ENCODE measurements around the gene TMEM94.
"Not testable (repeated sequence)": the region's sequence is repeated elsewhere in the genome, so short reads cannot be mapped to it uniquely, and the experiment has no call there.

The TMEM94 gene

GRCh38 chr17:75477490-75477862 is 21.0 kb downstream of the TMEM94 start:
- DNase-seq, result not testable (repeated sequence)

DNA sequence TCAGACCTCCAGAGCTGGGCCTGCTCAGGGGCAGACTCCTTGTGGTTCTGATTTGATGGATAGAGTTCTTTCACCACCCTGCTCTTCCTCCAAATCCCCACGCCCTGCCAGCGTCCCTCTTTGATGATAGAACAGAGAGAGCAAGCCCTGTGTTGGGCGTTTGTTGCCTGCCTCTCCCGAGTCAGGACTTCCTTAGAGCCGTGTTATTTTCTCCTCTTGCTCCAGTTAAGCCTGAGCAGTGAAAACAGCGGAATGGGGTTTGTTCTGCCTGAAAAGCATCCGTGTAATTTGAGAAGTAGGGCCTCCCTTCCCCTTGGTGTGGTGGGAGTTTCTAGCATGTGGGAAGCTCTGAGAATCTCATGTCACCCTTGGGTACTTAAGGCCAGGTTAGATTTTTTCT is 22.1 kb downstream of the TMEM94 start:
- DNase-seq, result no peak

GRCh38 chr17:75480281-75480680 is 23.8 kb downstream of the TMEM94 start:
- DNase-seq, result no peak

- DNase-seq, result no peak
Observed at GRCh38 chr17:75481194-75482068, 25.0 kb downstream of the TMEM94 start.

DNA sequence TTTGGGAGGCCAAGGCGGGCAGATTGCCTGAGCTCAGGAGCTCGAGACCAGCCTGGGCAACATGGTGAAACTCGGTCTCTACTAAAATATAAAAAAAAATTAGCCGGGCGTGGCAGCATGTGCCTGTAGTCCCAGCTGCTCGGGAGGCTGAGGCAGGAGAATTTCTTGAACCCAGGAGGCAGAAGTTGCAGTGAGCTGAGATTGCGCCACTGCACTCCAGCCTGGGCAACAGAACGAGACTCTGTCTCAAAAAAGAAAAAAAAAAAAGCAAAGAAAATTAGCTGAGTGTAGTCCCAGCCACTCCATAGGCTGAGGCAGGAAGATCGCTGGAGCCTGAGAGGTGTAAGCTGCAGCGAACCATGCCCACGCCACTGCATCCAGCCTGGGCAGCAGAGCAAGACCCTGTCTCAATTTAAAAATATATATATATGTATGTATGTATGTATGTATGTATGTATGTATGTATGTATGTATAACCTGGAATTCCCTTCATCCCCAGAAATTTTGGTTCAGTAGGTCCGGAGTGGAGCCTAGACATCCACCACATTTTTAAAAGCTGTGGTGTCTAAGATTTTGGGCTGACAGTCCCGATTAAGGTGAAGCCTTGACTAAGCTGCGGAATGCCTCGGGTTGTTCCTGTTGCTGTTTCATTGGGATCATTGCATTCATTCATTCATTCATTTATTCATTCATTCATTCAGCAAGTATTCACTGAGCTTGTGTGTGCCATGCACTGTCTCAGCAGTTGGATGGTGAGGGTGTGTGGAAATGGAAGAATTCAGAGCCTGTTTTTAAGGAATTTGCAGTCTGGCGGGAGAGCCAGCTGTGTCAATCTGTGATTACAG is 25.9 kb downstream of the TMEM94 start:
- DNase-seq, result no peak

GRCh38 chr17:75485688-75486087 is 29.3 kb downstream of the TMEM94 start:
- no peak for DNase-seq

DNA sequence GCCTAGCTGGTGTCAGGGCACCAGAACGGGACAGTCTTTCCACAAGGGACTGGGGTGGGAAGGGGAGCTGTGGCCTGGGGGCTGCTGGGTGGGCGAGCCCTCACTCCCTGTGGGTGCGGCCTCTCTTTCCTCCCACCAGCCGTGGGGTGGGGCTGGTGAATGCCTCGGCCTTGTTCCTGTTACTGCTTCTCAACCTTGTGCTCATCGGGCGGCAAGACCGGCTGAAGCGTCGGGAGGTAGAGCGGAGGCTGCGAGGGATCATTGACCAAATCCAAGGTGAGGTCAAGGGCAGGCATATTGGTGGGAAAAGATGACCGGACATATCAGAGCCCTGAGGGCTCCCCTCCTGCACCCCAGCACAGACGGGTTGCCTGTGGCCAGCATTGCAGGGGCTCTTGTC is 29.7 kb downstream of the TMEM94 start:
- DNase-seq, result no peak

DNA sequence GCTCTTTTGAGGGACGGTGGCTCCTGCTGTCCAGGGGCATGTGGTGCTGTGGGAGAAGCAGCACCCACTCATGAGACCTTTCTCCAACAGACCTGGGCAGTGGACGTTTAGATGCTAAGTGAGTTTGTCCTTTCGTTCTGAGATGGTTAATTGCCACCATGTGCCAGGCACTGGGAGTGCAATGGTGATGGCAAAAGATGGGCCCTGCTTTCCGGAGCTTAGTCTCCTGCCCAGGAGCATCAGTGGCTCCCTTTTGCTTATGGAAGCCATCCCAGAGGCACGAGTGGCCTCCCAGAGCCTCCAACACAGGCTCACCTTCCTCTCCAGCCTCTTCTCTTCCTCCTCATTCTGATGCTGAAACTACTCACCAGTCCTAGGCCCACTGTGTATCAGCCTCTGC is 30.5 kb downstream of the TMEM94 start:
- DNase-seq, result no peak

GRCh38 chr17:75487351-75488070 is 31.1 kb downstream of the TMEM94 start:
- peak; percentile 38 for DNase-seq

DNA sequence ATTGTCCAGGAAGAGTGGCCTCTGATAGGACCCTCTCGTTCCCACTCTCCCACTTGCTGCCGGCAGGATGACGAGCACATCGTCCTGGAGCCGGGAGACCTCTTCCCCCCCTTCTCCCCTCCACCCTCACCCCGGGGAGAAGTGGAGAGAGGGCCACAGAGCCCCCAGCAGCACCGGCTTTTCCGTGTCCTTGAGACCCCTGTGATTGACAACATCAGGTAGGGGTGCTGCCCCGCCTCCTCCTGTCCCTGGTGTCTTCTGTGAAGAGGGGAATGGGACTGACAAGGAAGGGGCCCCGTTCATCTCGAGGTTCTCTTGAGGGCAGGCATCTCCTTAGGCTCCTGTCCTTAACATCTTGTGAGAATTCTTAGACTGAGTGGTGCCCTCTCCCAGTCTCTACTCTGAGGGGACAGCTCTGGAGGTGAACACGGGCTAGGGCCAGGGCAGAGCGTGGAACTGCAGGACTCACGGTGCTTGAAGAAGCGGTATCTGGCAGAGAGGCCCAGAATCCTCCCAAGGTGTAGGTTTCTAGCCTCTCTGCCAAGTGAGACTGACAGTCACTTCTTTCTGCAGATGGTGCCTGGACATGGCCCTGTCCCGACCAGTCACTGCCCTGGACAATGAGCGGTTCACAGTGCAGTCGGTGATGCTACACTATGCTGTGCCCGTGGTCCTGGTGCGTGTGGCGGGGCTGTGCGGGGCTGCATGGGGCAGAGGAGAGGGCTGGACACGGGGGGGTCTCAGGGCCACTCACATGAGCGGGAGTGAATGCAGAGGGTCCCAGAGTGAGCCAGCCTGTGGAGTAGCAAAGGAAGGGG is 32.5 kb downstream of the TMEM94 start:
- no peak for DNase-seq

DNA sequence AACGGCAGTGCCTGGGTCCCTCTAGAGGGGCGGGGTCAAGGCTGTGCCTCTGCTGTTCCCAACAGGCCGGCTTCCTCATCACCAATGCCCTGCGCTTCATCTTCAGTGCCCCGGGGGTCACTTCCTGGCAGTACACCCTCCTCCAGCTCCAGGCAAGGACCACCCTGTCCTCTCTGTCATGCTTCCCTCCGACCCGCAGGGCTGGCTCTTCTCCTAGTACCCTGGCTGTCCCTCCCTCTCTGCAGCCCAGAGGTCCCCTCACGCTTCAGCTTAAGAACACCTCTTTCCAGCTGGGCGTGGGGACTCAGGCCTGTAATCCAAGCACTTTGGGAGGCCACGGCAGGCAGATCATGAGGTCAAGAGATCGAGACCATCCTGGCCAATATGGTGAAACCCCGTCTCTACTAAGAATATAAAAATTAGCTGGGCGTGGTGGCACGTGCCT is 33.1 kb downstream of the TMEM94 start:
- no peak for DNase-seq

DNA sequence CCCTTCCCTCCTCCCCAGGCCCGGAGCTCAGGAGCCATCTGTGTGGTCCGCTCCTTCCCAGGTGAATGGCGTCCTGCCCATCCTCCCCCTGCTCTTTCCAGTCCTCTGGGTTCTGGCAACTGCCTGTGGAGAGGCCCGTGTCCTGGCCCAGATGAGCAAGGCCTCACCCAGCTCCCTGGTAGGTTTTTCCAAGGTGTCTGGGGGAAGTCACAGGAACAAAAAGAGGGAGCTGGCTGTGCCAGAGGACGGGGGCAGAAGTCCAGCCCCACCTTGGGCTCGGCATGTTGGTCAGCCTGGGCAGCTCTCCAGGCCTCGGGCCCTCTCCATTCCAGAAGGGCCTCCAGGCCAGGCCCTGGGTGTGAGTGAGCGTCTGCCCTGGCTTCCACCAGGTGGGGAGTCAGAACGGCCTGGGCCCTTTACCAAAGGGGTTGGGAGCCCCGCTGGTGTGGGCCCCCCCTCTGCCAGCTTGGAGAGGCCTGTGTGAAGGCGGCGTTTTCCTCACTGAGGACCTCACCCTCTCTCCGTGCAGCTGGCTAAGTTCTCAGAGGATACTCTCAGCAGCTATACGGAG is 33.8 kb downstream of the TMEM94 start:
- no peak for DNase-seq

DNA sequence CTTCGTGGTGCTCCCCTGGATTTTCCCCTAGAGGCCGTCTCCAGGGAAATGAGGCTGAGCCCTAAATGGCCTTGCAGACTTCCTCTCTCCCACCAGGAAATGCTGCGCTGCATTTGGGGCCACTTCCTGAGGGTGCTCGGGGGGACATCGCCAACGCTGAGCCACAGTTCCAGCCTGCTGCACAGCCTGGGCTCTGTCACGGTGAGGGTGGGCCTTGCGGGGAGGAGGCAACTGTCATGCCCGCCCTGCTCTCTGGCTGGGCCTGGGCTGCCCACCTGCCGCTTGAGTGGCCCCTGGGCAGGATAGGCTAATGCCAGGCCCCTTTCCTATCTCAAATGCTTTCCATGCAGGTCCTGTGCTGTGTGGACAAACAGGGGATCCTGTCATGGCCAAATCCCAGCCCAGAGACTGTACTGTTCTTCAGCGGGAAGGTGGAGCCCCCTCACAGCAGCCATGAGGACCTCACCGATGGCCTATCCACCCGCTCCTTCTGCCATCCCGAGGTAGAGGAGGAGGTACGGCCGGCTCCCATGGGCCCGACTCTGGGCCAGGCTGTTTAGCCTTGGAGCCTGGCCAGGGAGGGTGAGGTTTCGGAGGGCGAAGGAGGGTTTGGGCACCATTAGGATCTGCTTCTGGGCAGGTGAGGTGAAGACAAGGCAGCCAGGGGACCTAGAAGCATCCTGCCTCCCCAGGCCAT is 34.7 kb downstream of the TMEM94 start:
- no peak for DNase-seq

- DNase-seq, result no peak
Observed at GRCh38 chr17:75491680-75492079, 35.2 kb downstream of the TMEM94 start.

- DNase-seq, result no peak
Observed at GRCh38 chr17:75492555-75493168, 36.2 kb downstream of the TMEM94 start.

GRCh38 chr17:75493476-75494129 is 37.2 kb downstream of the TMEM94 start:
- DNase-seq, result no peak

DNA sequence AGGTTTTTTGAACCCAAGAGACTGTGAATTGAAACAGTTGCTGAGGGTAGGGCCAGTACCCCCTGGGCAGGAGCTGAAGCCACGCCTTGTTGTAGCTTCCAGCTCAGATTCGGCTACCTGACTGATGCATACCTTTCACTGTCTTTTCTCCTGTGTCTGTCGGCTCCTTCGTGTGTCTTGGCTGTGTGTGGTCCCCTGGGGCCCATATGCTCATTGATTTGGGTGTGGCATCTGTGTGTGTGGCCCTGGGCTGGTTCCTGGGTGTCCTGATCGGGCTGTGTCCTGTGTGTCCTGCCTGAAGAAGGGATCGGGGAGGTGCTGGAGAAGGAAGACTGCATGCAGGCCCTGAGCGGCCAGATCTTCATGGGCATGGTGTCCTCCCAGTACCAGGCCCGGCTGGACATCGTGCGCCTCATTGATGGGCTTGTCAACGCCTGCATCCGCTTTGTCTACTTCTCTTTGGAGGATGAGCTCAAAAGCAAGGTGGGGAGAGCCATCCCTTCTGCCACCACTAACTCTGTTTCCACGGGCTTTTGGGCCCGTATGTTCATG is 38.0 kb downstream of the TMEM94 start:
- no peak for DNase-seq

DNA sequence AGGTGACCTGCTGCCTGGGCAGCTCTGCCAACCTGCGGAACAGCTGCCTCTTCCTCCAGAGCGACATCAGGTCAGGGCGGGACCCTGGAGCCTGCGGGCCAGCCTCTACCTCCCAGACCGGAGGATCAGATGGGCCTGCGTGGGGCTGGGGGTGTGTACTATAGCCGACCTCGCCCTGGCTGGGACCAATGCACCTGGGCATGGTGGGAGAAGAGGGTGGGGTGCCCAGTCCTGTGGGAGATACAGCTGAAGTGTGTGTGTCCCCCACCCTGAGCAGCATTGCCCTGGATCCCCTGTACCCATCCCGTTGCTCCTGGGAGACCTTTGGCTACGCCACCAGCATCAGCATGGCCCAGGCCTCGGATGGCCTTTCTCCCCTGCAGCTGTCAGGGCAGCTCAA is 39.6 kb downstream of the TMEM94 start:
- no peak for DNase-seq

DNA sequence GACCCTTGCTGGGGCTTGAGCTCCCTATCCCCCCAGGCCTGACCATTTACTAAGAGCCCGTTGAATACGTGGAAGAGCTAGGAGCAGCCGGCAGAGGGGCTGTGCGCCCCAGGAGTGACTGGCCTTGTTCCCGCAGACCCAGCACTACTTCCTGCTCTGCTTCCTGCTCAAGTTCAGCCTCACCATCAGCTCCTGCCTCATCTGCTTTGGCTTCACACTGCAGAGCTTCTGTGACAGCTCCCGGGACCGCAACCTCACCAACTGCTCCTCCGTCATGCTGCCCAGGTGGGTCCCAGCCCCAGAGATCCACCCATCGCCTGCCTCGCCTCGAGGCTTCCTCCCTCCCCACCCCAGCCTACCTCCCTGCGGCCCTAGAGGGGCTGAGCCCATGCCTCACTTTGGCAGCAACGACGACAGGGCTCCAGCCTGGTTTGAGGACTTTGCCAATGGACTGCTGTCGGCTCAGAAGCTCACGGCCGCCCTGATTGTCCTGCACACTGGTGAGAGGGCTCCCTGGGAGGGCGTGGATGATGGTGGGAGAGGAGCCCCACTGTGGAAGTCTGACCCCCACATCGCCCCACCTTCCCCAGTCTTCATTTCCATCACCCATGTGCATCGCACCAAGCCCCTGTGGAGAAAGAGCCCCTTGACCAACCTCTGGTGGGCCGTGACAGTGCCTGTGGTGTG is 41.7 kb downstream of the TMEM94 start:
- DNase-seq, result no peak

All from activated CD8-positive, alpha-beta memory T cell treated with anti-CD3 and anti-CD28 coated beads, Interleukin-2, amount 50 U/mL, for 4 hours (primary cell).